ENCODE data around the gene ERCC6L2.

The ERCC6L2 gene

GRCh38 chr9:95962936-95963335 lies 87.4 kb downstream of the ERCC6L2 start:
- no peak overlapping the region for H3K4me3 ChIP-seq (ENCODE audit: control insufficient read depth, low read depth, low read length)
- no peak for TF ChIP-seq CTCF (IDR thresholded peaks at IDR 0.05; ENCODE audit: control insufficient read depth, insufficient read depth, low read depth, low read length, missing control alignments)
- no peak for DNase-seq (ENCODE audit: low read depth)

GRCh38 chr9:95963659-95964058 lies 88.2 kb downstream of the ERCC6L2 start:
- no peak overlapping the region for H3K4me3 ChIP-seq (ENCODE audit: control insufficient read depth, low read depth, low read length)
- DNase-seq (ENCODE audit: low read depth): no peak
- no peak for TF ChIP-seq CTCF (IDR thresholded peaks at IDR 0.05; ENCODE audit: control insufficient read depth, insufficient read depth, low read depth, low read length, missing control alignments)

GRCh38 chr9:95966306-95966705 lies 90.8 kb downstream of the ERCC6L2 start:
- no peak overlapping the region for H3K4me3 ChIP-seq (ENCODE audit: control insufficient read depth, low read depth, low read length)
- no peak for TF ChIP-seq CTCF (IDR thresholded peaks at IDR 0.05; ENCODE audit: control insufficient read depth, insufficient read depth, low read depth, low read length, missing control alignments)
- DNase-seq (ENCODE audit: low read depth): no peak

GRCh38 chr9:95970317-95970716 lies 94.8 kb downstream of the ERCC6L2 start:
- DNase-seq (ENCODE audit: low read depth): no peak
- no peak for TF ChIP-seq CTCF (IDR thresholded peaks at IDR 0.05; ENCODE audit: control insufficient read depth, insufficient read depth, low read depth, low read length, missing control alignments)
- no peak overlapping the region for H3K4me3 ChIP-seq (ENCODE audit: control insufficient read depth, low read depth, low read length)

- TF ChIP-seq CTCF (IDR thresholded peaks at IDR 0.05; ENCODE audit: control insufficient read depth, insufficient read depth, low read depth, low read length, missing control alignments): no peak
- H3K4me3 ChIP-seq (ENCODE audit: control insufficient read depth, low read depth, low read length): no peak overlapping the region
Measured at GRCh38 chr9:95971815-95972214, 96.3 kb downstream of the ERCC6L2 start.

GRCh38 chr9:95974389-95974788 lies 98.9 kb downstream of the ERCC6L2 start:
- H3K4me3 ChIP-seq (ENCODE audit: control insufficient read depth, low read depth, low read length): no peak overlapping the region
- no peak for DNase-seq (ENCODE audit: low read depth)

More at GRCh38 chr9:95971815-95972214, 96.3 kb downstream of the ERCC6L2 start:
- no peak for DNase-seq (ENCODE audit: low read depth)

More at GRCh38 chr9:95974389-95974788, 98.9 kb downstream of the ERCC6L2 start:
- TF ChIP-seq CTCF (IDR thresholded peaks at IDR 0.05; ENCODE audit: control insufficient read depth, insufficient read depth, low read depth, low read length, missing control alignments): no peak
